CD4-positive, CD25-positive, alpha-beta regulatory T cell (primary cell): Measurements from ENCODE around the gene SCGB3A2. TPM values are rescaled to one million over a fixed set of nuclear protein-coding genes. Genes with fewer than 3 reads are reported as not detected.

Experiments used
- ATAC-seq, 2 donors: fragments of 150-1000 bp; cut with Tn5 transposase; one replicate each; pipeline ENCODE4 v1.10.0; 2021; ENCODE audit warnings: low read depth in 2 of 2, moderate number of reproducible peaks in 2 of 2, moderate library complexity in 1 of 2
- DNase-seq, 3 donors: peaks; one replicate each; pipeline versions ENCODE4 v3.0.0 to v3.0.0-alpha.2; 2012 to 2022; ENCODE audit warnings: mixed read lengths in 1 of 3
- H3K27ac ChIP-seq: one replicate; pipeline ENCODE4 v1.7.0; 2013; ENCODE audit warnings: mild to moderate bottlenecking, low read length; ENCODE audit not compliant: insufficient read depth, poor library complexity, severe bottlenecking
- H3K27me3 ChIP-seq: one replicate; pipeline ENCODE4 v1.7.0; 2013; ENCODE audit warnings: low read length; ENCODE audit not compliant: control insufficient read depth, insufficient read depth
- H3K36me3 ChIP-seq: one replicate; pipeline ENCODE4 v1.7.0; 2013; ENCODE audit warnings: mild to moderate bottlenecking, low read length, moderate library complexity; ENCODE audit not compliant: control insufficient read depth, insufficient read depth
- H3K4me1 ChIP-seq: 2 replicates; pipeline ENCODE4 v1.7.0; 2013; ENCODE audit warnings: mild to moderate bottlenecking, low read length; ENCODE audit not compliant: insufficient read depth, control insufficient read depth, poor library complexity, severe bottlenecking
- H3K4me3 ChIP-seq: one replicate; pipeline ENCODE4 v1.7.0; 2013; ENCODE audit warnings: low read depth, mild to moderate bottlenecking, low read length, moderate library complexity
- H3K9me3 ChIP-seq, 2 experiments: 1 replicate in 1 of 2; 2 replicates in 1 of 2; pipeline ENCODE4 v1.7.0; 2013; ENCODE audit warnings: low read length in 2 of 2, mild to moderate bottlenecking in 1 of 2, moderate library complexity in 1 of 2; ENCODE audit not compliant: control insufficient read depth in 2 of 2
- H3K27ac Mint-ChIP-seq, 3 donors: one replicate each; pipeline ENCODE4 v1.8.0; 2020 to 2022; ENCODE audit warnings: mild to moderate bottlenecking in 3 of 3, mixed read lengths in 3 of 3, moderate library complexity in 2 of 3
- H3K27me3 Mint-ChIP-seq: one replicate; pipeline ENCODE4 v1.8.0; 2022; ENCODE audit warnings: mild to moderate bottlenecking, mixed read lengths
- H3K36me3 Mint-ChIP-seq: one replicate; pipeline ENCODE4 v1.8.0; 2020; ENCODE audit warnings: mixed read lengths
- H3K4me1 Mint-ChIP-seq, 4 donors: one replicate each; pipeline ENCODE4 v1.8.0; 2020 to 2022; ENCODE audit warnings: mixed read lengths in 4 of 4, mild to moderate bottlenecking in 1 of 4
- H3K4me3 Mint-ChIP-seq, 4 donors: one replicate each; pipeline ENCODE4 v1.8.0; 2020 to 2022; ENCODE audit warnings: mild to moderate bottlenecking in 4 of 4, mixed read lengths in 4 of 4, moderate library complexity in 3 of 4
- H3K9me3 Mint-ChIP-seq, 7 donors: one replicate each; pipeline ENCODE4 v1.8.0; 2020 to 2022; ENCODE audit warnings: mixed read lengths in 7 of 7, mild to moderate bottlenecking in 3 of 7, moderate library complexity in 2 of 7
- polyA plus RNA-seq, 4 donors: library from polyadenylated mRNA; unstranded; fragments of 300-500 nt; fragmentation: Illumina TruSeq; gene quantifications; one replicate each; pipeline ENCODE4 v1.2.3, GENCODE V29; 2021
- total RNA-seq: library from RNA; stranded (reverse); gene quantifications from one replicate; pipeline ENCODE4 v1.2.3, GENCODE V29; 2022

The SCGB3A2 gene
- total and polyA plus RNA-seq, 5 donors from 2014 or later = not detected

- no peaks in the 10 kb centered on the region for H3K27me3 Mint-ChIP-seq
- H3K27ac Mint-ChIP-seq = no peak overlapping the region
- no peaks in the 10 kb centered on the region for H3K36me3 Mint-ChIP-seq
- peaks cover 0 to 2% (median 0%) of the 10 kb centered on the region in 7 donors for H3K9me3 Mint-ChIP-seq
- no peak overlapping the region for H3K27ac ChIP-seq
- H3K4me1 ChIP-seq = no peaks in the 10 kb centered on the region
- H3K4me1 Mint-ChIP-seq = no peaks in the 10 kb centered on the region
- no peaks in the 10 kb centered on the region for H3K9me3 ChIP-seq
- DNase-seq = no peak
- no peaks in the 10 kb centered on the region for H3K36me3 ChIP-seq
- H3K27me3 ChIP-seq = no peaks in the 10 kb centered on the region
- H3K4me3 ChIP-seq = no peak overlapping the region
- ATAC-seq = no peak
- H3K4me3 Mint-ChIP-seq = no peak overlapping the region
Observed at GRCh38 chr5:147876626-147877025, 1.9 kb upstream of the SCGB3A2 start.

DNA sequence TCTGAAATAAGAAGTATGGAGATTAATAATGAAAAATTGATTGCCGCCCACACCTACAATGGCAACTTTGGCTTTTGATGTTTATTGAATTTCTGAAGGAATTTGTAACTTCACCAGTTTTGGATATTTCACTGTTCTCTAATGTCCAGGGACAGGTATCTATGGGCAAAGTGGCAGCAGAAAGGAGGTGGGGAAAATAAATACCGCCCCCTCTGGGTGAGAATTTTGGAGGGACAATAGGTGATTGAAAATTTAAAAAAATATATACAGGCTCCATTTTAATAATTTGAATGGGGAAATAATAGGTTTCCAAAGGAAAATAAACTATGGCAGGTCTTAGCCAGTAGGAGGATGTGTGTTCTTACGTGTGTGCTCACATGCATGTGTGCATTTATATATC, 1.3 kb downstream of the SCGB3A2 start:
- no peak overlapping the region for H3K4me3 Mint-ChIP-seq
- DNase-seq (no peak), ATAC-seq (no peak)
- Histone ChIP-seq H3K27me3 (no peaks in the 10 kb centered on the region), H3K4me1 (no peaks in the 10 kb centered on the region), H3K36me3 (no peaks in the 10 kb centered on the region), H3K27ac (no peak overlapping the region), H3K4me3 (no peak overlapping the region), H3K9me3 (no peaks in the 10 kb centered on the region)
- no peak overlapping the region for H3K27ac Mint-ChIP-seq
- H3K4me1 Mint-ChIP-seq = no peaks in the 10 kb centered on the region
- H3K36me3 Mint-ChIP-seq = no peaks in the 10 kb centered on the region
- H3K27me3 Mint-ChIP-seq = no peaks in the 10 kb centered on the region
- no peaks in the 10 kb centered on the region for H3K9me3 Mint-ChIP-seq

DNA sequence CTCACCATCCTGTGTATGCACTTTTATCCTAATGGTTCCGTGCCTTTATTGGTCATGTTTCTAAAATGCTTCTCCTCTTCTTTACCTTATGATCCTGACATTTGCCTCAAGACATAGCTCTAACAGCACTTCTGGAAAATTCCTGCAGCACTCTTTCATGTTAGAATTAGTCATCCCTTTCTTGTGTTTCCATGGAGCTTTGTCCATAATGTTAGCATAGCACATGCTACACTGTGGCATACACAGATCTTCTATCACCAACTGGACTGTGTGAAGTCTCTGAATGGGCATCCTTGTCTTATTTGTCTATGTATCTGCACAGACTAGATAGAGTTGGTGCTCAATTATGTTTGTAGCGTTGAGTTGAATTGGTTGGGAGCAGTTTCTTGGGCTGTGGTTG, 2.0 kb downstream of the SCGB3A2 start:
- H3K9me3 Mint-ChIP-seq = no peaks in the 10 kb centered on the region
- Histone ChIP-seq H3K36me3 (no peaks in the 10 kb centered on the region), H3K27me3 (no peaks in the 10 kb centered on the region), H3K9me3 (no peaks in the 10 kb centered on the region), H3K4me3 (no peak overlapping the region), H3K4me1 (no peaks in the 10 kb centered on the region), H3K27ac (no peak overlapping the region)
- H3K27ac Mint-ChIP-seq = no peak overlapping the region
- H3K4me3 Mint-ChIP-seq = no peak overlapping the region
- H3K27me3 Mint-ChIP-seq = no peaks in the 10 kb centered on the region
- H3K4me1 Mint-ChIP-seq = no peaks in the 10 kb centered on the region
- ATAC-seq (no peak), DNase-seq (no peak)
- H3K36me3 Mint-ChIP-seq = no peaks in the 10 kb centered on the region

GRCh38 chr5:147882586-147883313, 4.2 kb downstream of the SCGB3A2 start:
- no peaks in the 10 kb centered on the region for H3K36me3 Mint-ChIP-seq
- H3K27ac ChIP-seq = no peak overlapping the region
- no peaks in the 10 kb centered on the region for H3K4me1 Mint-ChIP-seq
- H3K9me3 ChIP-seq = no peaks in the 10 kb centered on the region
- no peak overlapping the region for H3K4me3 Mint-ChIP-seq
- no peaks in the 10 kb centered on the region for H3K27me3 ChIP-seq
- ATAC-seq (no peak), DNase-seq (no peak)
- no peaks in the 10 kb centered on the region for H3K4me1 ChIP-seq
- no peaks in the 10 kb centered on the region for H3K36me3 ChIP-seq
- no peaks in the 10 kb centered on the region for H3K27me3 Mint-ChIP-seq
- no peak overlapping the region for H3K4me3 ChIP-seq
- no peak overlapping the region for H3K27ac Mint-ChIP-seq
- peaks cover 0 to 2% (median 0%) of the 10 kb centered on the region in 7 donors for H3K9me3 Mint-ChIP-seq

- H3K4me1 Mint-ChIP-seq = no peaks in the 10 kb centered on the region
- H3K9me3 ChIP-seq = no peaks in the 10 kb centered on the region
- peaks cover 0 to 2% (median 0%) of the 10 kb centered on the region in 7 donors for H3K9me3 Mint-ChIP-seq
- H3K36me3 ChIP-seq = no peaks in the 10 kb centered on the region
- no peaks in the 10 kb centered on the region for H3K27me3 ChIP-seq
- H3K4me3 Mint-ChIP-seq = no peak overlapping the region
- H3K27ac Mint-ChIP-seq = no peak overlapping the region
- no peaks in the 10 kb centered on the region for H3K27me3 Mint-ChIP-seq
- ATAC-seq (no peak), DNase-seq (peak in 1 of 3 donors; percentile 17)
- H3K27ac ChIP-seq = no peak overlapping the region
- H3K36me3 Mint-ChIP-seq = no peaks in the 10 kb centered on the region
- H3K4me1 ChIP-seq = no peaks in the 10 kb centered on the region
- no peak overlapping the region for H3K4me3 ChIP-seq
Observed at GRCh38 chr5:147887026-147887627, 8.6 kb downstream of the SCGB3A2 start.

DNA sequence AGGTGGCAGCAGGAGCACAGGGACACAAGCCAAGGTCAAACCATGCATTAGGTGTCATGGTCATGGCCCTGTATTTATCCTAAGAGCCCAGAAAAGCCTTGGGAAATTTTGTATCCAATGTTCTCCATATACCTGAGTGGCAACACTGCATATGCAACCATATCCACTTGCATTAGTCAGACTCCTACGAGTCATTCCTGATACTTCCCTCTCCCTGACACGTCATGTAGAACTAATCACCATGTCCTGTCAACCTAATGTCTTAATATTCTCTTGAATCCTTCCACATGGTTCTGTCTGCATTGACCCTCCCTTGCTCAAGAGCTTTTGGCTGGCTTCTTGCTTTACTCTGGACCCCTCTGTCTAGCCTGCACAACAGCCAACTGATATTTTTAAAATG, 9.4 kb downstream of the SCGB3A2 start:
- Mint-ChIP-seq H3K27me3 (no peaks in the 10 kb centered on the region), H3K27ac (no peak overlapping the region), H3K9me3 (peaks cover 0 to 2% (median 0%) of the 10 kb centered on the region in 7 donors), H3K36me3 (no peaks in the 10 kb centered on the region), H3K4me1 (no peaks in the 10 kb centered on the region), H3K4me3 (no peak overlapping the region)
- H3K36me3 ChIP-seq = no peaks in the 10 kb centered on the region
- no peak overlapping the region for H3K27ac ChIP-seq
- H3K4me1 ChIP-seq = no peaks in the 10 kb centered on the region
- ATAC-seq (no peak), DNase-seq (no peak)
- no peak overlapping the region for H3K4me3 ChIP-seq
- H3K9me3 ChIP-seq = no peaks in the 10 kb centered on the region
- H3K27me3 ChIP-seq = no peaks in the 10 kb centered on the region

DNA sequence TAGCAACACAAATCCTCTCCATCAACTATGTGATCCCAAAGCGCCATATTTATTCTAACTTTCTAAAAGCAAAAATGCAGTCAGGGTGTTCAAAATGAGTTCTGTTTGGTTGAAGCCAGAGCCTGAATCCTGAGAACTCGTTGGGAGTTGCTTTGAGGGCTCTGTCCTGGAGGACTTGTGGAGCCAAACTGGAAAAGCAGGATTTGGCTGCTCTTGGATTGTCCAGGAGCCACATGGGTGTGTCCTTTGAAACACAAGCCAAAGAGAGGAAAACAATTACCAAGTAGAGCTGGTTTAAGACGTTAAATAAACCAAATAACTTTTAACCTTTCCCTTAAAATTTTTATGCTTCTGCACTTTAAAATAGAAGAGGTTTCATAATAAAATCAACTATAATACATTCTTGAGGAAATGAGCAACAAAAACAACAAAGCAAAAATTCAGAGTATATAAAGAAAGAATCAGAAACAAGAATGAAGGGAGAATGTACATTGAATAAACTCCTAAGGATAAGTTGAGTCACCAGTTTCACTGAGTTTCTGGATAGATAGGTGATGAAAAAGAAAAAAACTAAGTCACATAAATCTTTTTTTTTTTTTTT, 14.3 kb downstream of the SCGB3A2 start:
- DNase-seq (no peak), ATAC-seq (no peak)
- Mint-ChIP-seq H3K4me3 (no peak overlapping the region), H3K9me3 (peaks cover 0 to 3% (median 0%) of the 10 kb centered on the region in 7 donors), H3K4me1 (no peaks in the 10 kb centered on the region), H3K27me3 (no peaks in the 10 kb centered on the region), H3K27ac (no peak overlapping the region), H3K36me3 (no peaks in the 10 kb centered on the region)
- H3K9me3 ChIP-seq = no peaks in the 10 kb centered on the region
- H3K27ac ChIP-seq = no peak overlapping the region
- H3K4me1 ChIP-seq = no peaks in the 10 kb centered on the region
- H3K27me3 ChIP-seq = no peaks in the 10 kb centered on the region
- no peak overlapping the region for H3K4me3 ChIP-seq
- no peaks in the 10 kb centered on the region for H3K36me3 ChIP-seq
